RKO (cell line): ENCODE data around the gene SLC45A3.
A peak's percentile ranks its signal among the peaks of the same experiment; 100 is the strongest.
"Not testable (repeated sequence)": the region's sequence is repeated elsewhere in the genome, so short reads cannot be mapped to it uniquely, and the experiment has no call there.

Experiments
- DNase-seq: peaks from one replicate; pipeline ENCODE4 v3.0.0-alpha.2; 2016; ENCODE audit warnings: low spot score

SLC45A3 gene

DNA sequence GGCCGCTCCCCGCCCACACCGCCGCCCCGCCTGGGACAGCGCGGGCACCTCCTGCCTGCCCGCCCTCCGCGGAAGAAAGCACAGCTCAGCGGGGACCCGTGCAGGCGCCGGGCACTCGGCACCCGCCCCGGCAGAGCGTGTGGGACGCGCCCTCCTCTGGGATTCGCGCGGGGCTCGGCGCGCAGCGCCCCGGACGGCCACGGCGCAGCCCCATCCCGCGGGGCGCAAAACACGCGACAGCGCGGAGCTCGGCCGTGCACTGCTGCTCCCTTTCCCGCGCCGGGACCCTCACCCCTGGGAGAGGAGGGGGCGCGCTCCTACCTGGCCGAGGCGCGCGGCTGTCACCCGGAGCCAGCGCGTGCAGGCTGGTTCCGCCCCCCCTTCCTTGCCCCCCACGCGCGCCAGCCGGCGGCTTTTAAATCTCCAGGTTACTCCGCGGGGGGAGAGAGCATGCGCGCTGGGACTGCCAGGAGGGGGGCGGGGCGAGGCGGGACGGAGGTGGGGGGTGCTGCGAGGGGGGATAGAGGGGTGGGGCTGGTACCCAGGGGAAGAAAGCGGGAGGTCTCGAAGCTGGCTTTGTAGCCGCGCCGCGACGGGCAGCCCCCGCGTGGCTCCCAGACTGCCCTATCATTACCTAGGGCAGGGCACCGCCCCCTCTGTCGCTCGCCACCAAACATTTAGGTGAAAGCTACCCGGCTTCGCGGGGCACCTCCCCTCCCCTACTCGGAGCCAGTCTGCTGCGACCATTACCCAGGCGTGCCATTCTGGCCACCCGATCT is at the start of gene SLC45A3:
Gene SLC45A3 (minus strand): TSS at position 437 of the 779 bp plus-strand sequence. CDS start 15,853 bp downstream, outside the sequence.
- DNase-seq, result peak; percentile 36

- DNase-seq, result no peak
Measured at GRCh38 chr1:205726619-205727125, 46.4 kb upstream of the SLC45A3 start.

DNA sequence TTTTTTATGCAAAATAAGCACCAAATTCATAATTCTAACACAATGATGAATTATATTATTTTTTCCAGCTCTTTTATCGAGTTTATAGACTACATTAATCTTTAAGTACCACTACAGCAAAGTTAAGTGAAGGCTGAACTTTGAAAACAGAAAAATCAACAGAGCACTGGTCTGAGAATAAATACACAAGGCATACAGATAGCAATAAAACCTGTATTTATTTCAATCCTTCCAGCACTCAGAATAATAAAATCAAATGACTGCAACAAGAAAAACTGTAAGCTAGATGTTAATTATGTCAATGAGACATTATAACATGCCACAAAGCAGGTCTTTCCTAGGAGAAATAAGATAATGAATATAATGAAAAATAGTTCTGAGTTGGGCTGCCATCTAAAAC is 45.2 kb upstream of the SLC45A3 start:
- DNase-seq, result no peak

GRCh38 chr1:205720740-205721139 is 40.4 kb upstream of the SLC45A3 start:
- DNase-seq, result not testable (repeated sequence)

GRCh38 chr1:205719762-205720161 is 39.5 kb upstream of the SLC45A3 start:
- DNase-seq, result no peak

GRCh38 chr1:205719015-205719414 is 38.7 kb upstream of the SLC45A3 start:
- no peak for DNase-seq

GRCh38 chr1:205716371-205717132 is 36.2 kb upstream of the SLC45A3 start:
- DNase-seq, result no peak

GRCh38 chr1:205715628-205716027 is 35.3 kb upstream of the SLC45A3 start:
- no peak for DNase-seq

GRCh38 chr1:205714906-205715246 is 34.6 kb upstream of the SLC45A3 start:
- DNase-seq, result no peak

- DNase-seq, result peak; percentile 33
Measured at GRCh38 chr1:205714190-205714905, 34.0 kb upstream of the SLC45A3 start.

DNA sequence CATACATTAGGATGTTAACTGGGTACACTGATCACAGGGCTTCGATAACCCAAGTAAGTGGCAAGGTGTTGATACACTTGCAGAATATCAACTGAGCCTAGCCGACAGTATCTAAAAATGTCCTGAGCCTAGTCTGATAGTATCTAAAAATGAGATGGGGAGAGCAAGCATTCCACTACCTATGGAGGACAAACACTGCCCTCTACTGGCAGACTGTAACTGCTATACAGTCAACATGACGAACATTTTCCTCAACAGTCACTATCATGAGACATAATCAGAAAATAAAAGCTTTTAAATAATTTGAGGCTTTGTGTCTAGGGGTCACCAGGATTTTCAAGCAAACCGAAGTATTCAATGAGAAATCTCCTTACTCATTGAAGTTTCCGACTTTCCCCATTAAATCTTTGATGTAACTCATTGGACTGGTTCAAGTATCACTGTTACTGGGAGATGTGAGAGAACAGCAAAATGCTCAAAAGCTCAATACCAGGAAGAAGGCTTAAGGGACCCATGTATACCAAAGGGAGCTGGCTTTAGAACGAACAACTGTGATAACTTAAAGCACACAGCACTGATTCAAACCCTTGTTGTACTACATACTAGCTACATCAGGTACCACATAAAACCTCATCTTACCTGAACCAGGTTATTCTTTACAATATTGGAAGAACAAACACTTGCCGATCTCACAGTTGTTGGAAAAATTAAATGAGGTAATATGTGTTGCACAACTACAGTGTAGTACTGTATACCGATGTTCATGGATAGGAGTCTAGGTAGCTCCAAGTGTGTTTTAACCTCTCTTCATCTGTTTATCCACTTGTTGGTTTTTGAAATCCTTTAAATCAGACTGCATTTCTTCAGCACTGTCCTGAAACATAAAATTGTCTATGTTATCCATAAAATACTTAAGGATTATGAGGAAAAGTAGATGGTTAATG is 31.1 kb upstream of the SLC45A3 start:
- peak; percentile 88 for DNase-seq

GRCh38 chr1:205710201-205711062 is 30.1 kb upstream of the SLC45A3 start:
- DNase-seq, result no peak

GRCh38 chr1:205709640-205710039 is 29.3 kb upstream of the SLC45A3 start:
- DNase-seq, result no peak

DNA sequence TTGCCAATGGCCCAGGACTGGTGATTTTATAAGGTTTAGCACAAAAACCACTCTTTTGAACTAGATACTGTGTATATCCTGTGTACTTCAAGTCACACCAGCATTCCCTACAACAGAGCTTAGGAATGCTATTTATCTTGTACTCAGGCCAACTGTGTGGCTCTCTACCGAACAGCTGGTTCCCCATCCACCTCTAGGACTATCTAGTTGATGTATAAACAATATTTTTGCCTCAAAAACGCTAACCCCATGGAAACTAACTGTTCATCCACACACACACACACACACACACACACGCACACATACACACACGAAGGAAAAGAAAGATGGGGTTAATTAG is 28.7 kb upstream of the SLC45A3 start:
- DNase-seq, result no peak

DNA sequence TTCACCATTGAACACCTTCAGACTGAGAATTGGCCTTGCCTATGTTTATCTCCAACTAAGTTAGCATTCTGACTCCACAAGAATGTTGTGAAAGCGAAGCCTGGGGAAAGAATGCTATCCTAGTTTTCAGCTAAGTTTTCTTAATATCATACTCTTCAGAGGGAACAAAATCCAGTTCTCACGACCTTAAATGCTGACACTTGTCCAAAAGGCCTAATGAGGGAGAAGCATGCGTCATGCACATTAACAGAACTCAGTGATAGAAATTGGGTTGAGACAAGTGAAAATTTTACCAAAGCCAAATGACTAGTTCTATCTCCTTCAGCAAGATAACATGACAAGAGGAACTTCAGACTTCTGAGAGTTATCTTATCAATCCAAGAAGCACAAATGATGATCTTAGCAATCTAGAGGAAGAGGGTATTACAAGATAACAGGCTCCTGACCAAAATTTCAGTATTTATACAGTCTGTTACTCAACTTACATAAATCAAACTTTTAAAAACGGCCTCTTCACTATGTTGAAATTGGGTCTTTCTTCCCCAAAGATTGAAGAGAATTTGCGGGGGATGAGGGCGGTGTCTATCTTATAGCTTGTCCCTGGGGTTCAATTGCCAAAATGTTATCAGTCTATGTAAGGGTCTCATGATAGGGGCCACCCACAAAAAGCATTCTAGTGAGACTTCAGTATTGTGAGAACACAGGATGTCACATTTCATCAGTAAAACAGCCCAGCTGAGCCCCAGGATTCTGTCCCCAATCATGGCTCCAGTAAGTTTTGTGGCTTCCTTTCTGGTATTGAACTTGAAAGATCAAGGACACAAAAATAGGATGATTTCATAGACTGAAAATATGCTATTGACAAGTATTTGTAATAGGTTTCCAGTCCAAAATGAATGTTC is 26.5 kb upstream of the SLC45A3 start:
- DNase-seq, result no peak

DNA sequence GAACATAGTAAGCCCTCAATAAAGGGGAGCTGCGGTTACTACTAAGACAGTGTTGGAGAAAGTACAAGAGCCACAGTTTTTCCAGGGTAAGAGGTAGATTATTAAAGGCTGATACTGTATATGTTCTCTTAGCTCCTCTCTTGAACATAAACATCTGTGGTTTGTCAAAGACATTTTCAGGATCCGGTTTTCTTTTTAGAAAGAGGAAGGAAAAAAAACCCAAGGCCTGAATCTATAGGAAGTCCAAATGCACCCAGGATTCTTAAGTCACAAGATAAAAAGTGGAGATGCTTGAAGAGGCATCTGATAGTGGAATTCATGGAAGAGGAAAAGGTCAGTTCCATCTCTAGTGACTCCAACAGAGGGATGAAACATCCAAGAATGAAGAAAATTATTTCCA is 24.6 kb upstream of the SLC45A3 start:
- no peak for DNase-seq

DNA sequence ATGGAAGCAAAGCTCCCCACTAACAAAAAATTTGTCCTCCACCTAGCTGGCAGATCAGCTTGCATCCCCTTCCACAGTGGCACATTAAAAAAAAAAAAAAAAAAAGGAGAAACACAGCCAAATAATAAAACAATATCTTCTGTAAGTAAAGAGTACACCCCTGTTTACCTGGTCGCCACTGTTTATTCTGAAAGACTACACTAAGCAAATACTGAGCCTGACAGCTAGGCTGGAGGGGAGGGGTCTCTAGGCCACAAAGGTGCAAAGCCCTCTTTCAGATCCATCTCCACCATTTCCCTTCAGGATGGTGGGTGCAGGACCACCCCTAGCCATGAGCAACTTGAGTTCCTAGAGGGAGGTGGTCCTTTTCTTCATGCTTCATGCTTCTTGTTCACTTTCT is 22.8 kb upstream of the SLC45A3 start:
- no peak for DNase-seq

- no peak for DNase-seq
Measured at GRCh38 chr1:205701891-205702290, 21.6 kb upstream of the SLC45A3 start.

- DNase-seq, result no peak
Measured at GRCh38 chr1:205701420-205701819, 21.1 kb upstream of the SLC45A3 start.
